Stimulated activated CD4-positive, alpha-beta T cell treated with anti-CD3 and anti-CD28 coated beads, TNF-alpha, amount 100 ng/mL, for 24 hours (primary cell): ENCODE data around the gene LCN2.
A peak's percentile ranks its signal among the peaks of the same experiment; 100 is the strongest.

Experiments used
- DNase-seq, 3 experiments: peaks; one replicate each; pipeline ENCODE4 v3.0.0-alpha.2; 2020; ENCODE audit warnings: low read depth in 3 of 3

LCN2 gene

GRCh38 chr9:128114326-128115186, 34.7 kb upstream of the LCN2 start:
- no peak for DNase-seq

GRCh38 chr9:128115187-128116103, 33.8 kb upstream of the LCN2 start:
- DNase-seq: no peak

GRCh38 chr9:128116104-128117083, 32.9 kb upstream of the LCN2 start:
- no peak for DNase-seq

- DNase-seq: peak; percentile 95 to 96 (median 96)
Observed at GRCh38 chr9:128117613-128118471, 31.4 kb upstream of the LCN2 start.

GRCh38 chr9:128118472-128118857, 30.8 kb upstream of the LCN2 start:
- DNase-seq: no peak

GRCh38 chr9:128118971-128119665, 30.1 kb upstream of the LCN2 start:
- DNase-seq: no peak

GRCh38 chr9:128120061-128120740, 29.1 kb upstream of the LCN2 start:
- no peak for DNase-seq

GRCh38 chr9:128120741-128121465, 28.4 kb upstream of the LCN2 start:
- DNase-seq: no peak

GRCh38 chr9:128121466-128121810, 27.8 kb upstream of the LCN2 start:
- DNase-seq: no peak

GRCh38 chr9:128121924-128122808, 27.1 kb upstream of the LCN2 start:
- DNase-seq: no peak

- no peak for DNase-seq
Observed at GRCh38 chr9:128122809-128123175, 26.5 kb upstream of the LCN2 start.

- no peak for DNase-seq
Observed at GRCh38 chr9:128123451-128124080, 25.7 kb upstream of the LCN2 start.

- DNase-seq: no peak
Observed at GRCh38 chr9:128124451-128124850, 24.8 kb upstream of the LCN2 start.

GRCh38 chr9:128124873-128125579, 24.2 kb upstream of the LCN2 start:
- DNase-seq: peak in 1 of 3 experiments; percentile 40

- no peak for DNase-seq
Observed at GRCh38 chr9:128125580-128126354, 23.5 kb upstream of the LCN2 start.

- DNase-seq: peak; percentile 45 to 78 (median 62)
Observed at GRCh38 chr9:128127568-128127989, 21.7 kb upstream of the LCN2 start, which contains the start of gene PTGES2. Gene PTGES2 (minus strand): TSS chr9:128127729. CDS start chr9:128127717, 12 bp downstream.
